T-helper 9 cell (primary cell): ENCODE measurements around the gene KCNH2.
"Not testable (repeated sequence)": the region's sequence is repeated elsewhere in the genome, so short reads cannot be mapped to it uniquely, and the experiment has no call there.

Source experiments
- DNase-seq: peaks from one replicate; pipeline ENCODE4 v3.0.0-alpha.2; 2020
- total RNA-seq, 2 donors: gene quantifications; one replicate each; lab custom pipeline; 2026; lab: John Stamatoyannopoulos, UW

KCNH2 gene, protein sequence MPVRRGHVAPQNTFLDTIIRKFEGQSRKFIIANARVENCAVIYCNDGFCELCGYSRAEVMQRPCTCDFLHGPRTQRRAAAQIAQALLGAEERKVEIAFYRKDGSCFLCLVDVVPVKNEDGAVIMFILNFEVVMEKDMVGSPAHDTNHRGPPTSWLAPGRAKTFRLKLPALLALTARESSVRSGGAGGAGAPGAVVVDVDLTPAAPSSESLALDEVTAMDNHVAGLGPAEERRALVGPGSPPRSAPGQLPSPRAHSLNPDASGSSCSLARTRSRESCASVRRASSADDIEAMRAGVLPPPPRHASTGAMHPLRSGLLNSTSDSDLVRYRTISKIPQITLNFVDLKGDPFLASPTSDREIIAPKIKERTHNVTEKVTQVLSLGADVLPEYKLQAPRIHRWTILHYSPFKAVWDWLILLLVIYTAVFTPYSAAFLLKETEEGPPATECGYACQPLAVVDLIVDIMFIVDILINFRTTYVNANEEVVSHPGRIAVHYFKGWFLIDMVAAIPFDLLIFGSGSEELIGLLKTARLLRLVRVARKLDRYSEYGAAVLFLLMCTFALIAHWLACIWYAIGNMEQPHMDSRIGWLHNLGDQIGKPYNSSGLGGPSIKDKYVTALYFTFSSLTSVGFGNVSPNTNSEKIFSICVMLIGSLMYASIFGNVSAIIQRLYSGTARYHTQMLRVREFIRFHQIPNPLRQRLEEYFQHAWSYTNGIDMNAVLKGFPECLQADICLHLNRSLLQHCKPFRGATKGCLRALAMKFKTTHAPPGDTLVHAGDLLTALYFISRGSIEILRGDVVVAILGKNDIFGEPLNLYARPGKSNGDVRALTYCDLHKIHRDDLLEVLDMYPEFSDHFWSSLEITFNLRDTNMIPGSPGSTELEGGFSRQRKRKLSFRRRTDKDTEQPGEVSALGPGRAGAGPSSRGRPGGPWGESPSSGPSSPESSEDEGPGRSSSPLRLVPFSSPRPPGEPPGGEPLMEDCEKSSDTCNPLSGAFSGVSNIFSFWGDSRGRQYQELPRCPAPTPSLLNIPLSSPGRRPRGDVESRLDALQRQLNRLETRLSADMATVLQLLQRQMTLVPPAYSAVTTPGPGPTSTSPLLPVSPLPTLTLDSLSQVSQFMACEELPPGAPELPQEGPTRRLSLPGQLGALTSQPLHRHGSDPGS
- total RNA-seq: 1.7 to 2.9 reads per million in 2 donors

DNA sequence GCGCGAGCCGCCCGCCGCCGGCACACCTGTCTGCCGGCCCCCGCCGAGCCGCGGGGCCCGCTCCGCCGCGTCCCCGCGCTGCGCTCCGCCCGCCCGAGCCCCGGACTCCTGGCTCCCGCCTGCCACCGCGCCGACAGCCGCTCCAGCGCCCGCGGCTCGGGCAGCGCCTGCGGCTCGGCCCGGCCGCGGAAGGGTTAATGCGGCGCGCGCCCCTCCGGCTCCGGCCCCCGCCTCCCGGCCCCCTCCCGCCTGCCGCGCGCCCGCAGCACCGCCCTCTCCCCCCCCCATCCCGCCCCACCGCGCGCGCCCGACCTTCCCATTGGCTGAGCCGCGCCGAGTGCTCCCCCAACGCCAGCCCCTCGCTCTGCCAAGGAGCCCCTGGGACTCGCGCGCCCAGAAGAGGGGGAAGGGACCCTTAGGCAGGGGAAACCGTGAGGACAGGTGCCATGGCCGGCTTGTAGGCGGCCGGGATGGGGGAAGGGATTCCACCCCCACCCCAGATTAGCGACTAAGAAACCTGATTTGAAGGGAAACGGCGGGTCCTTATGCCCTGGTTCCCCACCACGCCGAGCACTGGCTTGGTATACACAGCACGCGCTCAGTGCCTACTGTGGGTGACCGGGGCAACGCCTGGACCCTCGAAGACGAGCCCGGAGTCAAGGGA, at the start of gene KCNH2:
TSS of gene KCNH2 (minus strand) at position 196 of the 664 bp plus-strand sequence. CDS start 408 bp downstream, outside the sequence.
- no peak for DNase-seq

GRCh38 chr7:151027728-151028130, 49.6 kb upstream of the KCNH2 start:
- DNase-seq: not testable (repeated sequence)

- not testable (repeated sequence) for DNase-seq
Measured at GRCh38 chr7:151026771-151027727, 48.9 kb upstream of the KCNH2 start.

DNA sequence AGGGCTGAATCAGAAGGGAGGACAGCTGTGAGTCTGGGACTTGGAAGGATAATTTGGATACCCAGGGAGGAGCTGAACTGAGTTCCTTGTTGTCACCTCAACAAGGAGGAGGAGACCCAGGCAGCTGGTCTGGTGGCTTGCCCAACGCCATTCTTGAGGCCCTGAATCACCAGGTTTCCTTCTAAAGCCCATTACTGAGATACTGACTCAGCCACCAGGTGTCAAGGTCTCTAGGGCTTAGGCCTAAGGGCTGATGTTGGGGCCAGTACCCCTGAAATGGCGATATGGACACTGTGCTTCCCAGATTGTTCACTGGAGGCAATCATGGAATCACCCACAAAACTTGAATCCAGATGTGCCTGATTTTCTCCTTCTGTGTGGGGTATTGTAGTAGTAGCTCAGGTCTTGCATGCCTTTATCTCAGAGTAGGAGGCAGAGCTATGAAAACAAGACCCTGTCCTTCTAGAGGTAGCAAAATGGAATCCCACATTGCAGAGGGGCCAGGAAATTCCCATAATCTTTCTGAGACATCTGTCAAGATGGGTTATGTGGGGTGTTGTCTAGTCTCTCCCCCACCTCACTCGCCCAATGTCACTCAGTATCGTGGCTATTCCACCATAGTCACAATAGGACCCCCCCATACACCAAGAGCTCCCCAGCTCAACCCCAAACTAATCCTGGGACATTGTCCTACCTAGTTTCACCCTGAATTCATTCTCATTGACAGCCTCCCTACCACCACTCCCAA, 48.0 kb upstream of the KCNH2 start:
- DNase-seq: no peak

DNA sequence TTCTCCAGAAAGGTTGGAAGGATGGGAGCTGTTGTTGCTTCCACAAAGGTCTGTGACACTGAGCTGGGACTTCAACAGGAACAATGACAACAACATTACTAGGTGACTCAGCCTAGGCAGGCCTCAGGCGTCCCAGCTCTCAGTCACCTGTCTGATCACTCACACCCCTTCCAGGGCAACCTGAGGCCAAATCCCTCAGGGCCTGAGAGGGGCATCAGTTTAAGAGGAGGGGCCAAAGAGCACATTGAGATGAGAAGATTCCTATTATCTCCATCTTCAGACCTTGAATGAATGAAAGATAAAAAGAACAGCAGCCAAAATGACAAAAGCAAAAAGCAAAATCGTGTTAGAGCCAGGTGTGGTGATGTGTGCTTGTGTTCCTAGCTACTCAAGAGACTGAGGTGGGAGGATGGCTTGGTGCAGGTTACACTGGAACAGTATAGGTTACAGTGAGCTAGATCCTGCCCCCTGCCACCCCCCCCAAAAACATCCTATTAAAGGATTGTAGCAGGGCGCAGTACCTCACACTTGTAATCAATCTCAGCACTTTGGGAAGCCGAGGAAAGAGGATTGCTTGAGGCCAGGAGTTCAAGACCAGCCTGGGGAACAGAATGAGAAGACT, 46.4 kb upstream of the KCNH2 start, which contains the start of gene ATG9B:
TSS of gene ATG9B (minus strand) at position 60 of the 622 bp plus-strand sequence. CDS start 71 bp downstream, outside the sequence.
- no peak for DNase-seq

DNA sequence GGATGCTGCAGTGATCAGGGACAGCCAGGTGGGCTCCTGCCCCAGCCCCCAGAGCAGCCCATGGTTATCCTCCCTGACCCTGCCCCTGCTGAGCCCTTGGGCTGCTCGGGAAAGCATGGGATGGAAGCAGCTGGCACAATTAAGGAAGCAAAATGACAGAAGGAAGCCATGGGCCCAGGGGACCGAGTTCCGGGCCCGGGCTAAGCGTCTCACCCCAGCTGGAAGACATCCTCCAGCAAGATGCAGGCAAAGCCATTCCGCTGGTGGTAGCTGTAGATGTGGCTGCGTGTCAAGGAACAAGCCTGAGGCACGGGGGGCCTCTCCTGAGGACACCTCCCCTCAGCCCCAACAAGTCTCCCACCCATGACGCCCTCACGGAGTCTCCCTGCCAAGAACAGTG, 45.1 kb upstream of the KCNH2 start:
- DNase-seq: no peak

- DNase-seq: no peak
Measured at GRCh38 chr7:151020231-151020630, 42.1 kb upstream of the KCNH2 start.

GRCh38 chr7:151019130-151019447, 41.0 kb upstream of the KCNH2 start:
- no peak for DNase-seq

DNA sequence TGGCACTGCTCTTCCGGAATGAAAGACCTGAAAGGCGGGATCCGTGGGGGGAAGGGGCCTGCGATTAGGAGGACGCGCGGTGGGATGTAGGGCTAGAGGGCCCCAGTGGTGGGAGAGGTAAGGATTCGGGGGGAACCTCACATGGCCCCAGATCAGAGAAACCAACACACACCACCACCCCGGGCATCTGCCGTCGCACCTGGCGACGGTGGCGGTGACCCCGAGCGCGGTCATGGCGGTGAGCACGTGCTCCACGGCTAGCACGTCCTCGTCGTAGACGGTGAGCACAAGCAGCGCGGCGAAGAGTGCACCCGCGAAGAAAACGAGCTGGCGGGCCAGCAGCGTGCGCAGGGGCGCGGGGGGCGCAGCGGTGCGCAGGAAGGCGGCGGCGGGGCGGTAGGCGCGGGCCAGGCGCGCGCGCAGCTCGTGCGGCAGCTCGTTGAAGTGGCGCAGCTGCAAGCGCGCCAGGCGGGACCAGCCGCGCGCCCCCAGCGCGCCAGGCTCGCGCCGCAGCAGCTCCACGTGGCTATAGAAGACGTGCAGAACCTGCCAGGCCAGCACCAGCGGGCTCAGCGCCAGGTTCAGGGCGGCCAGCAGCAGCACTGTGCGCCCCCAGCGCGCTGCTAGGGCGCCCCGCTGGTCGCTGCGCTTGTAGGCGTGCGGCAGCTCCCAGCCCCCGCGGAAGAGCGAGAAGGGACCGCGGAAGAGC, 40.5 kb upstream of the KCNH2 start:
- DNase-seq: peak; percentile 26

DNA sequence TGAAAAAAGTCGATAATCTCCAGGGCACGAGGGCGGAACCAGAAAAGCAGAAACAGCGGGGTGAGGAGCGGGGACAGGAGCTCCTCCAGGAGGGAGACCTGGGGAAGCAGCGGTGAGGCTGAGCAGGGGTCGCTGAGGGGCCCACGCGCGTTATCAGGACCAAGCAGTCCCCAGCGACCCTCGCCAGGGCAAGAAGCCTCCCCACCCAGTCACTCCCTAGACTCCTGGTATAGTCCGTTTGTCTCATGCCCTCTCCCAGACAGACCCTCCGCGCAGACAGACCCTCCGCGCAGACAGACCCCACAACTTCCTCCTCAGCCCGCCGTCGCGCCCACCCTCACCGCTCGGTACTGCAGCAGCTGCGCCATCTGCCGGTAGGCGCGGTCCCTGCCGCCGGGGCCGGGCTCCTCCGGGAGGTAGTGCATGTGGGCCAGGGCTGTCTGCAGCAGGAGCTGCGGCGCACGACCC, 39.9 kb upstream of the KCNH2 start:
- peak; percentile 80 for DNase-seq

- DNase-seq: no peak
Measured at GRCh38 chr7:151017370-151017952, 39.3 kb upstream of the KCNH2 start.

- no peak for DNase-seq
Measured at GRCh38 chr7:151016942-151017341, 38.8 kb upstream of the KCNH2 start.

DNA sequence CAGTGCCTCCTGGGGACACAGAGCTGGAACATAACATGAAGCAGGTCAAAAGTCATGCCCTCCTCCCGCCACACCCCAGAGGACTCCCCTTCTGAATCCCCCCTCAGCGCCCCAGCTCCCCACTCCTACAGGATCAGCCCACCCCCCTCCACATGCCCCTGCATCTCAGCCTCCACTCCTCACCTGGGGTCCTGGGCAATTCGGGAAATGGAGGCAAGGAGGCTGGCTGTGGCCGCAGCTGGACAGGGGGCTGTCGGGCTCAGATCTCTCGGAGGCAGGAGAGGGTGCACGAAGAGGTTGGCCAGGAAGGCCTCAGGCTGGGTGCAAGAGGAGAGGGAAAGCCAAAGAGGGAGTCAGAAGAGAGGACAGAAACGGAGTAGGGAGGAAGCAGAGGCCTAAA, 38.4 kb upstream of the KCNH2 start:
- no peak for DNase-seq

DNA sequence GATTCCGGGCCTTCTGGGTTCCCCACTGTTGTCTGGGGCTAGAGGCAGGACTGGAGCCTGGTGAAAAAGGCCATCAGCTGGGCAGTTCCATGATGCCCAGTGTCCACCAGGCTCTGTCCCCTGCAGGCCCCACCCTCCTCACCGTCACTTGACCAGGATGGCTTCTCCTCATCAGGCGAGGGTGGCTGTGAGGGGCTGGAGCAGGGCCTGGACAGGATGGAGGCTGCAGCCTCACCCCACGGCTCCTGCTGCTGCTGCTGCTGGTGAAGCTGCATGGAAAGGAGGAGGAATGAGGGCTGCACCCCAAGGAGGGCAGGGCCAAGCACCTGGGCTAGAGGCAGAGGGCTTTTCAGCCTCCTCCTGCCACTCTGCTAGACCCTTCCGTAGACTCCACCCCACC, 37.8 kb upstream of the KCNH2 start:
- no peak for DNase-seq

DNA sequence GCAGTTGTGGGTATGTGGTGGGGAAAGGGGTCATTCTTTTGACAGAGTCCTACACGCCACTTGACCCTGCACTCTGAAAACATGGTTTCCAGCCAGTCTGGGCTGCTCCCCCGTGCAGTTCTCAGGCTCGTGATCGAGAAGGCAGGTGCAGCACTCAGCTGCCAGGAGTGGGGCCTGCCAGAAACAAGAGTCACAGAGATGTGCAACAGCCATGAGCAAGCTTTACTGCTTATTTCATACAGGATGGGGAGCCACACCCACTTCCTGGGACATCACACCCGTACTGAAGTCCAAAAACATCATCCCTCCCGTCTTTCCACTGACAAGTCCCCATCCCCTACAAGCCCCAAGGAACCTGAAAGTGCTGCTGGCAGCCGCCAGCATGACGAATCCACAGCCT, 36.8 kb upstream of the KCNH2 start:
- DNase-seq: no peak

- peak; percentile 94 for DNase-seq
Measured at GRCh38 chr7:151013733-151014497, 35.8 kb upstream of the KCNH2 start.

GRCh38 chr7:151013356-151013732, 35.2 kb upstream of the KCNH2 start:
- DNase-seq: no peak

- no peak for DNase-seq
Measured at GRCh38 chr7:151012911-151013347, 34.8 kb upstream of the KCNH2 start.
